HAP-1 (cell line): ENCODE results near the gene IL1RAPL1.
A peak's percentile ranks its signal among the peaks of the same experiment; 100 is the strongest.

Source experiments
- DNase-seq, 2 experiments: peaks; one replicate each; pipeline ENCODE4 v3.0.0-alpha.2; 2016 to 2020; ENCODE audit warnings: low spot score in 2 of 2
- H3K27me3 ChIP-seq: fragments of 250-450 bp; sonication (Bioruptor Pico); 2 replicates; pipeline ENCODE4 v1.5.1; 2020; ENCODE audit warnings: low read depth, mild to moderate bottlenecking, moderate library complexity
- H3K36me3 ChIP-seq: fragments of 250-450 bp; sonication (Bioruptor Pico); replicated peaks from 2 replicates; pipeline ENCODE4 v1.5.1; 2020; ENCODE audit warnings: mild to moderate bottlenecking
- H3K4me1 ChIP-seq: fragments of 250-450 bp; sonication (Bioruptor Pico); 2 replicates; pipeline ENCODE4 v1.5.1; 2020; ENCODE audit warnings: mild to moderate bottlenecking
- H3K4me3 ChIP-seq: fragments of 250-450 bp; sonication (Bioruptor Pico); 2 replicates; pipeline ENCODE4 v1.5.1; 2020; ENCODE audit warnings: mild to moderate bottlenecking, moderate library complexity
- H3K9me3 ChIP-seq: fragments of 250-450 bp; sonication (Bioruptor Pico); 2 replicates; pipeline ENCODE4 v1.5.1; 2020; ENCODE audit warnings: mild to moderate bottlenecking, moderate library complexity
- in situ Hi-C: fragments of 300-500 bp; cut with MboI; formaldehyde crosslinking; loops from 3 replicates; pipeline ENCODE4 v1.14.3; 2020; ENCODE audit warnings: low sequenced_read_pairs, inconsistent platforms, mixed read lengths

IL1RAPL1 gene

GRCh38 chrX:29652484-29652883, 1065.2 kb downstream of the IL1RAPL1 start:
- no peaks in the 10 kb centered on the region for H3K36me3 ChIP-seq
- H3K27me3 ChIP-seq: no peaks in the 10 kb centered on the region
- no peaks in the 10 kb centered on the region for H3K9me3 ChIP-seq
- H3K4me3 ChIP-seq: no peak overlapping the region
- H3K4me1 ChIP-seq: no peaks in the 10 kb centered on the region; the same call in 1 of the 2 replicates
- in situ Hi-C loops: no loop called here
- no peak for DNase-seq

DNA sequence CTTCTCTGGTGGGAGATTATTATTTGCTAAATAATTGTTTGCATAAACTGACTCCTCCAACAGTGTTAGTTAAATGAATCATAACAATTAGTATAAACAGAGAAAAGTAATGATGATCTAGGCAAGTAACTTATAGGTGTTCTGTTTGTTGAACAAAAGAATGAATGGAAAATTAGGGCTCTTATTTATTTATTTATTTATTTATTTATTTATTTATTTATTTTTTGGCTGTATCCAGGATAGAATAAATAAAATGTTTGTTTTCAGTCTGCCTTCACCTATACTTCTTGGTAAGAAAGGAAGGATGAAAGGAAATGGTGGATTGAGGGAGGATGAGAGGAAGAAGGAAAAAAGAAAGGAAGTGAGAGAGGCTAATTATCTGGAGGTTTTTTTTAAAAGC, 1066.5 kb downstream of the IL1RAPL1 start:
- H3K36me3 ChIP-seq: no peaks in the 10 kb centered on the region
- no peak for DNase-seq
- H3K4me1 ChIP-seq: no peaks in the 10 kb centered on the region; the same call in 1 of the 2 replicates
- no peak overlapping the region for H3K4me3 ChIP-seq
- H3K27me3 ChIP-seq: no peaks in the 10 kb centered on the region
- H3K9me3 ChIP-seq: no peaks in the 10 kb centered on the region
- in situ Hi-C loops: no loop called here

GRCh38 chrX:29659911-29660310, 1072.7 kb downstream of the IL1RAPL1 start:
- Histone ChIP-seq H3K27me3 (no peaks in the 10 kb centered on the region), H3K4me1 (peaks cover 17% of the 10 kb centered on the region), H3K36me3 (no peaks in the 10 kb centered on the region), H3K9me3 (no peaks in the 10 kb centered on the region), H3K4me3 (no peak overlapping the region)
- no peak for DNase-seq
- in situ Hi-C loops: no loop called here

DNA sequence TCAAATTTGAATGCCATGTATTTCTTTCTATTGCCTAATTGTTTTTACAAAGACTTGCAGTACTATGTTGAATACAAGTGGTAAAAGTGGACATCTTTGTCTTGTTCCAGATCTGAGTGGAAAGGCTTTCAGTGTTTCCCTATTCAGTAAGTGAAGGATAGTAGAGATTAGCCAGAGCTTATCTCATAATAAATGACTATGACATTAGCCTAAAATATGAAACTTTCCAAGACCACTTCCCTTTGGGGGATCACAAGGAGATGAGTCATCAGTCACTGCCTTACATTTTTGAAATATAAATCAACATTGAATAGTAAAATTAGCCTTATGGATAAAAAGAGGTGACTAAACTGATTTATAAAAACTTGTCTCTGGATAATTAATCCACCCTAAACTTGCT, 1074.0 kb downstream of the IL1RAPL1 start:
- Histone ChIP-seq H3K36me3 (no peaks in the 10 kb centered on the region), H3K9me3 (no peaks in the 10 kb centered on the region), H3K27me3 (no peaks in the 10 kb centered on the region), H3K4me1 (peaks cover 26% of the 10 kb centered on the region), H3K4me3 (no peak overlapping the region)
- in situ Hi-C loops: no loop called here
- DNase-seq: no peak

DNA sequence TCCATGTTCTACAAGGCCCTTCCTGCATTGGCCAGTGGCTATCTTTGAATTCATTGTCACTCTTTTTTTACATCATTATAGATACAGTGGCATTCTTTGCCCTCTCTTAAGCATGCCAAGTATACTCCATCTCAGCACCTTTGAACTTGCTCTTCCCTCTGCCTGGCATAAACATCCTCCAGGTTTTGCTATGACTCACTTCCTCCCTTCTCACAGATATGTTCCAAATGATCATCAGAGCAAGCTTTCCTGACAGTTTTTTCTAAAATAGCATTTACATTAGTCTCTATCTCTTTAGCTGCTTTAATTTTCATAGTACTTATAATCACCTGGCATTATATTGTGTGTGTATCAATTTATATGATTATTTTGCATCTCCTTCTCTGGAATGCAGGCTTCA, 1074.9 kb downstream of the IL1RAPL1 start:
- Histone ChIP-seq H3K36me3 (no peaks in the 10 kb centered on the region), H3K9me3 (no peaks in the 10 kb centered on the region), H3K27me3 (no peaks in the 10 kb centered on the region), H3K4me1 (peaks cover 26% of the 10 kb centered on the region), H3K4me3 (no peak overlapping the region)
- in situ Hi-C loops: no loop called here
- DNase-seq: no peak

GRCh38 chrX:29662759-29663503, 1075.7 kb downstream of the IL1RAPL1 start:
- no peak for DNase-seq
- H3K27me3 ChIP-seq: no peaks in the 10 kb centered on the region
- no peaks in the 10 kb centered on the region for H3K36me3 ChIP-seq
- no peaks in the 10 kb centered on the region for H3K9me3 ChIP-seq
- peaks cover 26% of the 10 kb centered on the region for H3K4me1 ChIP-seq
- H3K4me3 ChIP-seq: no peak overlapping the region
- in situ Hi-C loops: no loop called here

DNA sequence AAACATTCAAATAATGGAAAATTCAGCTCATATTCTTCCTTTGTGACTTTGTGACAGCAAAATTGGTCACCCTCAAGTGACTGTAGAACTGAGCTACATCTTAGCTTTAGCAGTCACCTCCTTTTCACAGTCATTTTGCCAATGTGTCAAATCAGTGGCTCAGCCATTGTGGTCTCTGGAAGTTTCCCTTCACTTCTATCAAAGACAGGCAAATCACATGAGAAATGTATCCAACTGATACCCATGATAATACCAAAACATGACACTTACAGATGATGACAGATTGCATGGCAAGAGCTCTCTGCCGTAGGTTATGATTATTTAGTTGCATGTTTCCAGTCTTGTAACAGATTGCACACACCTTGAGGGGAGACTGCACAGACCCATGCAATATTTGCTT, 1078.3 kb downstream of the IL1RAPL1 start:
- Histone ChIP-seq H3K4me1 (peaks cover 29% of the 10 kb centered on the region), H3K4me3 (no peak overlapping the region), H3K36me3 (no peaks in the 10 kb centered on the region), H3K27me3 (no peaks in the 10 kb centered on the region), H3K9me3 (no peaks in the 10 kb centered on the region)
- no peak for DNase-seq
- in situ Hi-C loops: no loop called here

GRCh38 chrX:29666366-29666765, 1079.1 kb downstream of the IL1RAPL1 start:
- DNase-seq: no peak
- H3K4me3 ChIP-seq: no peak overlapping the region
- no peaks in the 10 kb centered on the region for H3K36me3 ChIP-seq
- in situ Hi-C loops: no loop called here
- no peaks in the 10 kb centered on the region for H3K9me3 ChIP-seq
- peaks cover 33% of the 10 kb centered on the region for H3K4me1 ChIP-seq
- H3K27me3 ChIP-seq: no peaks in the 10 kb centered on the region

GRCh38 chrX:29671421-29671820, 1084.2 kb downstream of the IL1RAPL1 start:
- Histone ChIP-seq H3K36me3 (no peaks in the 10 kb centered on the region), H3K4me3 (no peak overlapping the region), H3K27me3 (no peaks in the 10 kb centered on the region), H3K9me3 (no peaks in the 10 kb centered on the region), H3K4me1 (peaks cover 13% of the 10 kb centered on the region)
- DNase-seq: peak; percentile 68 to 75
- in situ Hi-C loops: no loop called here

DNA sequence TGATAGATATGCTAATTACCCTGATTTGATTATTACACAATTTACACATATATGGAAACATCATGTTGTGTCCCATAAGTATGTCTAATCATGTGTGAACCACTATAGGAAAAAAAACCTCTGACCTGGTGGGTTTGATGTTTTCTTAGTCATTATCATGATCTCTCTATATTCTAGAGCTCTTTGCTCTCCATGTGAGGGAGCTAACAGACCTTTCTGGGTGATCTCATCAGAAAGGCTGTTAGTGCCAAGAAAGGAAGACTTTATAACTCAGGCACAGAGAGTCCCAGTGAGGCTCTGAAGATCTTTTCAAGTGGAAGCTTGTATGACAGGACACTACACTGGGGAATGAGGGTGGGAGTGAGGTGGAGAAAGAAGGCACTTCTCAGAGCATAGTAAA, 1100.4 kb downstream of the IL1RAPL1 start:
- H3K4me3 ChIP-seq: no peak overlapping the region
- no peaks in the 10 kb centered on the region for H3K36me3 ChIP-seq
- in situ Hi-C loops: no loop called here
- H3K9me3 ChIP-seq: no peaks in the 10 kb centered on the region
- H3K4me1 ChIP-seq: no peaks in the 10 kb centered on the region
- H3K27me3 ChIP-seq: no peaks in the 10 kb centered on the region
- no peak for DNase-seq

DNA sequence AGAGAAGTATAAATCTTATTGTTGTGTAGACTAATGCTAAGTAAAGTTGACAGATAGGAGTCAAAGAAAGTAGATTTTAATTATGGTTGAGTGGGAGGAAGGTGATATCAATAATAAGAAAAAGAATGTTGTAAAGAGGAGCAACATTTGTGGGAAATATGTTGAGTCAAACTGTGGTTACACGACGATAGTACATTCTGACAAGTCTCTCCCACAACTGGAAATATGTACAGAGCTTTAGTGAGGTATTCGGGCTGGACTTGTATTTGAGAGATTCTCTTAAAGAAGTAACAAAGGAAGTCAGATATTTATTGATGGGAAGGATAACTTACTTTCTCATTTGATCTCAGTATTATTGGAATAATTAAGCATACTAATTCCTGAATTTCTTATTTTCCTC, 1102.8 kb downstream of the IL1RAPL1 start:
- no peaks in the 10 kb centered on the region for H3K27me3 ChIP-seq
- H3K4me3 ChIP-seq: no peak overlapping the region
- no peak for DNase-seq
- H3K36me3 ChIP-seq: no peaks in the 10 kb centered on the region
- in situ Hi-C loops: no loop called here
- H3K4me1 ChIP-seq: no peaks in the 10 kb centered on the region
- no peaks in the 10 kb centered on the region for H3K9me3 ChIP-seq

DNA sequence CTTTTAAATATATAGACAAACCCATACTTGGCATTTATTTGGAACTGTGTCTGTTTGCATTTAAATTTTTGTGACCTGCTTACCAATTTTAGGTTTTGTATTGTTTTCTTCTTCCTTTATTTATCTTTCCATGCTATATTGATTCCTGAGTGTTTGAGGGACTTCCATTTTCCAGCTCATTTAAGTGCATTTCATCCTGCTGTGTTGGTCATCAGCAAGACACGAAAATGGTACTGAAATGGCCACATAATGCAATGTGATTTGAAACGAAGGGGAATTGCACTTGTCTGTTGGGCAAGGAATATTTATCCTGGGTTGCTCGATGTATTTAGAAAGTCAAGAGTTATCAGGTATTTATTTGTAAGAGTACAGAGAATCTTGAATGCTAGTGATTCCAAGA, 1103.8 kb downstream of the IL1RAPL1 start:
- no peaks in the 10 kb centered on the region for H3K36me3 ChIP-seq
- no peaks in the 10 kb centered on the region for H3K9me3 ChIP-seq
- H3K4me3 ChIP-seq: no peak overlapping the region
- no peak for DNase-seq
- in situ Hi-C loops: no loop called here
- no peaks in the 10 kb centered on the region for H3K27me3 ChIP-seq
- H3K4me1 ChIP-seq: no peaks in the 10 kb centered on the region

GRCh38 chrX:29693912-29694311, 1106.7 kb downstream of the IL1RAPL1 start:
- H3K36me3 ChIP-seq: no peaks in the 10 kb centered on the region
- H3K4me3 ChIP-seq: no peak overlapping the region
- DNase-seq: no peak
- H3K27me3 ChIP-seq: no peaks in the 10 kb centered on the region
- in situ Hi-C loops: no loop called here
- H3K4me1 ChIP-seq: no peaks in the 10 kb centered on the region
- no peaks in the 10 kb centered on the region for H3K9me3 ChIP-seq

- Histone ChIP-seq H3K4me3 (no peak overlapping the region), H3K4me1 (no peaks in the 10 kb centered on the region), H3K27me3 (no peaks in the 10 kb centered on the region), H3K9me3 (no peaks in the 10 kb centered on the region), H3K36me3 (no peaks in the 10 kb centered on the region)
- DNase-seq: no peak
- in situ Hi-C loops: no loop called here
Measured at GRCh38 chrX:29699239-29699638, 1112.0 kb downstream of the IL1RAPL1 start.

DNA sequence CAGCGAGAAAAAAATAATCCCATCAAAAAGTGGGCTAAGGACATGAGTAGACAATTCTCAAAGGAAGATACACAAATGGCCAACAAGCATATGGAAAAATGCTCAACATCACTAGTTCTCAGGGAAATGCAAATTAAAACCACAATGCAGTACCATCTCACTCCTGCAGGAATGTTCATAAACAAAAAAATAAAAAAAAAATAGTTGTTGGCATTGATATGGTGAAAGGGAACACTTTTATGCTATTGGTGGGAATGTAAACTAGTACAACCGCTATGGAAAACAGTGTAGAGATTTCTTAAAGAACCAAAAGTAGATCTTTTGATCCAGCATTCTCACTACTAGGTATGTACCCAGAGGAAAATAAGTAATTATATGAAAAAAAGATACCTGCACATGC, 1119.8 kb downstream of the IL1RAPL1 start:
- Histone ChIP-seq H3K27me3 (no peaks in the 10 kb centered on the region), H3K36me3 (no peaks in the 10 kb centered on the region), H3K4me1 (no peaks in the 10 kb centered on the region), H3K4me3 (no peak overlapping the region), H3K9me3 (no peaks in the 10 kb centered on the region)
- in situ Hi-C loops: no loop called here
- no peak for DNase-seq
